Measurements from ENCODE around the gene EPB41L4A.

DNA sequence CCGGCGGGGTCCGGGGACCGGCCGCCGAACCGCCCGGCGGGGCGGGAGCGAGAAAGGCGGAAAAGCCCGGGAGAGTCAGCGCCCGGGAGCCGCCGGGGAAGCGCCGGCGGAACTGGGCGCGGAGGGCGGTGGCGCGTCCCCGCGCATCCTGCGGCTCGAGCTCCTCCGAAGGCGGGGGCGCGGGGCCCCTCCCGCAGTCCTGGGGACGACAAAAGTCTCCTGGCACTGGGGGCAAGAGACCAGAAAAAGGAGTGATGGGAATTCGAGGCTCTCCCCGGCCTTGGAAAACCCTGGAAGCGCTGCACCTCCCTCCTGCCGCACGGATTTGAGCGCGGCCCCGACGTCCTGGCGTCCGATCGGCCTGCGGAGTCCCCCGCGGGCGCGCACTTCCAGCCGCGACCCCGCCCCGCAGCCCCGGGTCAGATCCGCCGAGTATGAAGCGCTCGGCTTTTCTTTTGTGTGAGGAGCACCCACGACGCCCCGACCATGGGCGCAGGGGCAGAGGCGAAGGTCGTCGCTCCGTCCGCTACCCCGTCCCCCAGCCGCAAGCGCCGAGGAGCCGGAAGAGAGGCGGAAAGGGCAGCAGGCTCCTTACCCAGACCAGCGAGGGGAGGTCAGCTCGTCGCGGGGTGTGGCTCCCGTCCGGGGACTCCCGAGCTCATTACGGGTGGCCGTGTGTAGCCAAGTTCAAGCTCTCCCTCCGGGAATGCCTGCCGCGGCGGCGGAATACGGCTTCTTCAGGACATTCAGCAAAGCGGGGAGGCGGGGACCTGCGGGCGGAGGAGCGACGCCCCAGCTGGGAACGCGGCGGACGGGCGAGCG, at the start of gene EPB41L4A:
- TF ChIP-seq, protein P1, sequence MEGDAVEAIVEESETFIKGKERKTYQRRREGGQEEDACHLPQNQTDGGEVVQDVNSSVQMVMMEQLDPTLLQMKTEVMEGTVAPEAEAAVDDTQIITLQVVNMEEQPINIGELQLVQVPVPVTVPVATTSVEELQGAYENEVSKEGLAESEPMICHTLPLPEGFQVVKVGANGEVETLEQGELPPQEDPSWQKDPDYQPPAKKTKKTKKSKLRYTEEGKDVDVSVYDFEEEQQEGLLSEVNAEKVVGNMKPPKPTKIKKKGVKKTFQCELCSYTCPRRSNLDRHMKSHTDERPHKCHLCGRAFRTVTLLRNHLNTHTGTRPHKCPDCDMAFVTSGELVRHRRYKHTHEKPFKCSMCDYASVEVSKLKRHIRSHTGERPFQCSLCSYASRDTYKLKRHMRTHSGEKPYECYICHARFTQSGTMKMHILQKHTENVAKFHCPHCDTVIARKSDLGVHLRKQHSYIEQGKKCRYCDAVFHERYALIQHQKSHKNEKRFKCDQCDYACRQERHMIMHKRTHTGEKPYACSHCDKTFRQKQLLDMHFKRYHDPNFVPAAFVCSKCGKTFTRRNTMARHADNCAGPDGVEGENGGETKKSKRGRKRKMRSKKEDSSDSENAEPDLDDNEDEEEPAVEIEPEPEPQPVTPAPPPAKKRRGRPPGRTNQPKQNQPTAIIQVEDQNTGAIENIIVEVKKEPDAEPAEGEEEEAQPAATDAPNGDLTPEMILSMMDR (conservative IDR thresholded peaks at IDR 0.05) = no peak
- no peak for TF ChIP-seq ZFX (IDR thresholded peaks at IDR 0.05)

Data from C4-2B (cell line).